ENCODE measurements around the gene BMPR1A. TPM values are rescaled to one million over a fixed set of nuclear protein-coding genes. Genes with fewer than 3 reads are reported as not detected.

BMPR1A gene
- total RNA-seq, 1 experiment from 2014 or later: 94.3 TPM

DNA sequence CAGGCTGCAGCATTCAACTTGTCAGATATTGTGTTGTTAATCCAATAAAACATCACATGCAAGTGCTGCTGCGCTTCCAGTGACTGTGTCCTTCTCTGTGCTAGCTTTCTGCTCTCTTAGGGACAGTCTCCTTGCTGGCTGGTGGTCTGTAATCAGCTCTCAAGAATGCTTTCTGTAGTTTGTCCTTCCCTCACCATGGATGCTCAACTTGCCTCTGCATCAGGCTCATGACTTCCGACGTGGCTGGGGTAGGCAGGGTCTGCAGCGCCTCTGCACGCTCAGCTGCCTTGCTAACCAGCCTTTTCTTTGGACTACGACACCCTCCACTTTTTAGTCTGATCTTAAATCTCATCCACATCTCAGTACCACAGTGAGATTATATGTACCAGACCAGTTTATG lies 142.7 kb downstream of the BMPR1A start:
- Histone ChIP-seq H3K4me3 (ENCODE audit: low read depth in 2 of 2, low read length in 2 of 2) (no peak overlapping the region), H3K36me3 (ENCODE audit: control insufficient read depth, insufficient read depth, low read length) (peaks cover 13% of the 10 kb centered on the region), H3K27me3 (ENCODE audit: control insufficient read depth, insufficient read depth, low read length) (no peaks in the 10 kb centered on the region), H3K27ac (ENCODE audit: low read length) (no peak overlapping the region), H3K9me3 (ENCODE audit: control insufficient read depth, insufficient read depth, low read depth, low read length) (no peaks in the 10 kb centered on the region), H3K4me1 (ENCODE audit: control insufficient read depth, insufficient read depth, low read length) (no peaks in the 10 kb centered on the region)
- BruUV-seq (replicated peaks): no TSS peak
- no peak for TF ChIP-seq SIN3A (IDR thresholded peaks at IDR 0.05; ENCODE audit: borderline replicate concordance, insufficient read depth, low read depth, low read length)
- TF ChIP-seq CTCF (IDR thresholded peaks at IDR 0.05): no peak
- TF ChIP-seq POLR2AphosphoS5 (IDR thresholded peaks at IDR 0.05; ENCODE audit: low read depth, low read length): no peak
- TF ChIP-seq, protein P1, sequence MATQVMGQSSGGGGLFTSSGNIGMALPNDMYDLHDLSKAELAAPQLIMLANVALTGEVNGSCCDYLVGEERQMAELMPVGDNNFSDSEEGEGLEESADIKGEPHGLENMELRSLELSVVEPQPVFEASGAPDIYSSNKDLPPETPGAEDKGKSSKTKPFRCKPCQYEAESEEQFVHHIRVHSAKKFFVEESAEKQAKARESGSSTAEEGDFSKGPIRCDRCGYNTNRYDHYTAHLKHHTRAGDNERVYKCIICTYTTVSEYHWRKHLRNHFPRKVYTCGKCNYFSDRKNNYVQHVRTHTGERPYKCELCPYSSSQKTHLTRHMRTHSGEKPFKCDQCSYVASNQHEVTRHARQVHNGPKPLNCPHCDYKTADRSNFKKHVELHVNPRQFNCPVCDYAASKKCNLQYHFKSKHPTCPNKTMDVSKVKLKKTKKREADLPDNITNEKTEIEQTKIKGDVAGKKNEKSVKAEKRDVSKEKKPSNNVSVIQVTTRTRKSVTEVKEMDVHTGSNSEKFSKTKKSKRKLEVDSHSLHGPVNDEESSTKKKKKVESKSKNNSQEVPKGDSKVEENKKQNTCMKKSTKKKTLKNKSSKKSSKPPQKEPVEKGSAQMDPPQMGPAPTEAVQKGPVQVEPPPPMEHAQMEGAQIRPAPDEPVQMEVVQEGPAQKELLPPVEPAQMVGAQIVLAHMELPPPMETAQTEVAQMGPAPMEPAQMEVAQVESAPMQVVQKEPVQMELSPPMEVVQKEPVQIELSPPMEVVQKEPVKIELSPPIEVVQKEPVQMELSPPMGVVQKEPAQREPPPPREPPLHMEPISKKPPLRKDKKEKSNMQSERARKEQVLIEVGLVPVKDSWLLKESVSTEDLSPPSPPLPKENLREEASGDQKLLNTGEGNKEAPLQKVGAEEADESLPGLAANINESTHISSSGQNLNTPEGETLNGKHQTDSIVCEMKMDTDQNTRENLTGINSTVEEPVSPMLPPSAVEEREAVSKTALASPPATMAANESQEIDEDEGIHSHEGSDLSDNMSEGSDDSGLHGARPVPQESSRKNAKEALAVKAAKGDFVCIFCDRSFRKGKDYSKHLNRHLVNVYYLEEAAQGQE (IDR thresholded peaks at IDR 0.05; ENCODE audit: insufficient read depth in 1 of 2, low read depth in 2 of 2, low read length in 1 of 2): no peak
- no peak for TF ChIP-seq TCF7L2 (IDR thresholded peaks at IDR 0.05; ENCODE audit: low read depth, low read length)
- ATAC-seq (peak; percentile 47; the same call in 1 of the 2 replicates), DNase-seq (ENCODE audit: low read depth, low spot score) (no peak)
- in situ Hi-C loops (cut with HindIII; ENCODE audit: low pct_unique_long_range_greater_than_20kb, low sequenced_read_pairs) (no loop called here), intact Hi-C loops (cut with micrococcal nuclease; ENCODE audit: unreplicated experiment) (loop anchor here (2.0 to 5.0 kb wide), 3 partner anchors 142 to 202 kb away; partner anchors contain the start of gene BMPR1A)
- CTCF ChIA-PET: no interaction called here
- POLR2A ChIA-PET: no interaction called here

DNA sequence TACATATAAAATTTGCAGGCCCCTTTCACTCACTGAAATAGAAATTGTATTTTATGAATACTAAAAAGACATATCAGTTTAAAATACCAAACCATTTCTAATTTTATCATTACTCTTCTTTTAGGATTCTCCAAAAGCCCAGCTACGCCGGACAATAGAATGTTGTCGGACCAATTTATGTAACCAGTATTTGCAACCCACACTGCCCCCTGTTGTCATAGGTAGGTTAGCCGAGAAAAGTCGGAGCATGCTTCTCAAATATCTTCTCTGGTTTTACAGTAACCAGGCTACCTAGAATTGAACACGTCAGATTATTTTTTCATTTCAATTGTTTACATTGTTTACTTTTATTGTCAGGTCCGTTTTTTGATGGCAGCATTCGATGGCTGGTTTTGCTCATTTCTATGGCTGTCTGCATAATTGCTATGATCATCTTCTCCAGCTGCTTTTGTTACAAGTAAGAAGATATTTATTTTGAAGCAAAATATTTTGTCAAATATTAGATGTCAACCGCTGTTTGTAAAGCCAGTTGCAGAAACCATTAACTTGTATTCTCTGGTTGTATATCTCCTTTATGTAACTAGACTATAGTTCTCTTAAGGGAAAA lies 143.4 kb downstream of the BMPR1A start:
- in situ Hi-C loops (cut with HindIII; ENCODE audit: low pct_unique_long_range_greater_than_20kb, low sequenced_read_pairs) (no loop called here), intact Hi-C loops (cut with micrococcal nuclease; ENCODE audit: unreplicated experiment) (loop anchor here (2.0 to 5.0 kb wide), 3 partner anchors 142 to 202 kb away; partner anchors contain the start of gene BMPR1A)
- peaks cover 13% of the 10 kb centered on the region for H3K36me3 ChIP-seq (ENCODE audit: control insufficient read depth, insufficient read depth, low read length)
- H3K9me3 ChIP-seq (ENCODE audit: control insufficient read depth, insufficient read depth, low read depth, low read length): no peaks in the 10 kb centered on the region
- BruUV-seq (replicated peaks): no TSS peak
- POLR2A ChIA-PET: no interaction called here
- TF ChIP-seq SIN3A (IDR thresholded peaks at IDR 0.05; ENCODE audit: borderline replicate concordance, insufficient read depth, low read depth, low read length) (no peak), CTCF (IDR thresholded peaks at IDR 0.05) (peak; percentile 88), TCF7L2 (IDR thresholded peaks at IDR 0.05; ENCODE audit: low read depth, low read length) (no peak), POLR2AphosphoS5 (IDR thresholded peaks at IDR 0.05; ENCODE audit: low read depth, low read length) (no peak)
- TF ChIP-seq, protein P1 (IDR thresholded peaks at IDR 0.05; ENCODE audit: insufficient read depth in 1 of 2, low read depth in 2 of 2, low read length in 1 of 2): no peak
- peak; percentile 88 for ATAC-seq
- DNase-seq (ENCODE audit: low read depth, low spot score): peak; percentile 42
- H3K4me1 ChIP-seq (ENCODE audit: control insufficient read depth, insufficient read depth, low read length): no peaks in the 10 kb centered on the region
- no peak overlapping the region for H3K27ac ChIP-seq (ENCODE audit: low read length)
- H3K27me3 ChIP-seq (ENCODE audit: control insufficient read depth, insufficient read depth, low read length): no peaks in the 10 kb centered on the region
- no peak overlapping the region for H3K4me3 ChIP-seq (ENCODE audit: low read depth in 2 of 2, low read length in 2 of 2)
- CTCF ChIA-PET: no interaction called here

Data from Panc1 (cell line).